Measurements from ENCODE around the gene POLE2. TPM values are rescaled to one million over a fixed set of nuclear protein-coding genes. Genes with fewer than 3 reads are reported as not detected.
"Not testable (repeated sequence)": the region's sequence is repeated elsewhere in the genome, so short reads cannot be mapped to it uniquely, and the experiment has no call there.

The POLE2 gene
- total and polyA plus RNA-seq, 7 donors = 0.46 to 2.3 (median 0.72) TPM; not detected in 1

DNA sequence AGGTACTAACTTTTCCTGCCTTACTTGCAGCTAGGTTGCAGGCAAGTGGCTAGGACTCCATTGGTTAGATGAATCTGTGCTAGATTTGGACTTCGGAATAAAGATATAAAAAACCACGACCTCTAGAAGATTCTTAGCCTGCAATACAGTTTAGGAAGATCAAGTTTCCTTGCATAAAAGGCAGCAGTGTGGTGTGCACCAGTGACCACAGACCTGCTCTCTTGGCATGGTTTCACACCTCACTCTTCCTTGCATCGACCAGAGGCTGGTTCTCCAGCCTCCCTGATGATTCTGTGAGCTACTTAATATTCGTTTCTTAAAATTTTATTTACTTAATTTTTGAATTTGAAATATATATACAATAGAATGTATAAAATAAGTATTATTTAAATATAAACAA is 14.7 kb upstream of the POLE2 start:
- DNase-seq (no peak), ATAC-seq (no peak)
- Histone ChIP-seq H3K9me3 (no peaks in the 10 kb centered on the region), H3K4me1 (no peaks in the 10 kb centered on the region), H3K4me3 (no peak overlapping the region), H3K27ac (no peak overlapping the region), H3K27me3 (ENCODE audit: insufficient read depth in 3 of 3, low read length in 2 of 3) (no peaks in the 10 kb centered on the region), H3K36me3 (ENCODE audit: insufficient read depth in 1 of 2, low read depth in 1 of 2) (peaks cover 0 to 24% of the 10 kb centered on the region in 2 donors)
- 63 to 72% (median 65%) methylated on average over 4 of the region's 4 CpGs for WGBS, 3 donors
- TF ChIP-seq, protein P1, sequence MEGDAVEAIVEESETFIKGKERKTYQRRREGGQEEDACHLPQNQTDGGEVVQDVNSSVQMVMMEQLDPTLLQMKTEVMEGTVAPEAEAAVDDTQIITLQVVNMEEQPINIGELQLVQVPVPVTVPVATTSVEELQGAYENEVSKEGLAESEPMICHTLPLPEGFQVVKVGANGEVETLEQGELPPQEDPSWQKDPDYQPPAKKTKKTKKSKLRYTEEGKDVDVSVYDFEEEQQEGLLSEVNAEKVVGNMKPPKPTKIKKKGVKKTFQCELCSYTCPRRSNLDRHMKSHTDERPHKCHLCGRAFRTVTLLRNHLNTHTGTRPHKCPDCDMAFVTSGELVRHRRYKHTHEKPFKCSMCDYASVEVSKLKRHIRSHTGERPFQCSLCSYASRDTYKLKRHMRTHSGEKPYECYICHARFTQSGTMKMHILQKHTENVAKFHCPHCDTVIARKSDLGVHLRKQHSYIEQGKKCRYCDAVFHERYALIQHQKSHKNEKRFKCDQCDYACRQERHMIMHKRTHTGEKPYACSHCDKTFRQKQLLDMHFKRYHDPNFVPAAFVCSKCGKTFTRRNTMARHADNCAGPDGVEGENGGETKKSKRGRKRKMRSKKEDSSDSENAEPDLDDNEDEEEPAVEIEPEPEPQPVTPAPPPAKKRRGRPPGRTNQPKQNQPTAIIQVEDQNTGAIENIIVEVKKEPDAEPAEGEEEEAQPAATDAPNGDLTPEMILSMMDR (IDR thresholded peaks at IDR 0.05) = no peak
- intact Hi-C loops (cut with DNase I) = no loop called here

DNA sequence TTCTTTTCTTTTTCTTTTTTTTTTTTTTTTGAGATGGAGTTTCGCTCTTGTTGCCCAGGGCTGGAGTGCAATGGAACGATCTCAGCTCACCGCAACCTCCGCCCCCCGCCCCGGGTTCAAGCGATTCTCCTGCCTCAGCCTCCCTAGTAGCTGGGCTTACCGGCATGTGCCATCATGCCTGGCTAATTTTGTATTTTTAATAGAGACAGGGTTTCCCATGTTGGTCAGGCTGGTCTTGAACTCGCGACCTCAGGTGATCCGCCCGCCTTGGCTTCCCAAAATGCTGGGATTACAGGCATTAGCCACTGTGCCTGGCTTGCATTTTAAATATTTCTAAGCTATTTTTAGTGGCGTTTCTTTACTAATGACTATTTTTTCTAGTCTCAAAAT is 5.7 kb upstream of the POLE2 start:
- 8 to 10% (median 9%) methylated on average over 12 to 13 of the region's 13 CpGs for WGBS, 3 donors
- DNase-seq; H3K4me1 ChIP-seq; H3K36me3 ChIP-seq (ENCODE audit: insufficient read depth in 1 of 2, low read depth in 1 of 2); H3K27me3 ChIP-seq (ENCODE audit: insufficient read depth in 3 of 3, low read length in 2 of 3); ATAC-seq; H3K9me3 ChIP-seq: not testable (repeated sequence)
- Histone ChIP-seq H3K27ac (peak overlapping the region; percentile 93), H3K4me3 (peak overlapping the region; percentile 75)
- intact Hi-C loops (cut with DNase I) = loop anchor here (2.0 to 10.0 kb wide), 3 partner anchors 59 to 69 kb away; partner anchors contain the start of gene DNAAF2 (in 2 of the 2)

DNA sequence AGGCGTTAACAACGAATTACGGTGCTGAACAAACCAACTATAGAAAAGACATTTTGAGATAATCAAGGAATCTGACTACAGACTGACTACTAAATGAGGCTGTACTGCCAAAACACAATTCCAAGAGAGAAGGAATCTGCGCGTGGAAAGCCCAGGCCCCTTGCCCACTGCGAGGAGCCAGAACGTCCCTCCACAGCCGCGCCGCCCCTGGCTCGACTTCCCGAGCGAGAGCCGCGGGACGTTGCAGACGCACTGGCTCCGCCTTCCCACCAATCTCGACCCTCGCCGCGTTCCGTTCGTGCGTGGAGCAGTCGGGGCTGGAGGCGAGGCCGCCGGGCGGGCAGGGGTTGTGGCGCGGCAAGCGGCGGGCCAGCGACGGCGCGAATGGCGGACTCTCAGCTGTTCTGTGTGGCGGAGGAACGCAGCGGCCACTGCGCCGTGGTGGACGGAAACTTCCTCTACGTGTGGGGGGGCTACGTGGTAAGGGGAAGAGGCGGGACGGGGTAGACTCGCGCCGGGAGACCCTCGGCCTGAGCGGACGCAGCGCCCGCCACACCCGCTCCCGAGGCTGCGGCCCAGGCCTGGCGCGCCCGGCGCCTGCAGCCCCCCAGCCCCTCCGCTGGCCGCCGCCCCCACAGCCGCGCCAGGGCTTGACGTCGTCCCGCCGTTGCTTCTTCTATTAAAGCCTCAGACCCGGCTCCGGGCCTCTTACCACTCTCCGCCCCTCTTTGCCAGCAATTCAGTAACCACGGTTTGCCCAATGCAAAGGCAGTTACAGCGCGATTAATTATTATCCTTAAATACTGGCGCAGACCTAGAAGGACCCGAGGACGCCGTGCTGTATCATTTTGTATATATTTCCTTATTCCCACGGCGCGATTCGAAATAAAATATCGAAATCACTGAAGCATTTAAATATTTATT is 5.1 kb upstream of the POLE2 start, which contains the start of gene KLHDC1:
Gene KLHDC1 (plus strand): TSS at position 310 of the 924 bp plus-strand sequence. CDS start 75 bp downstream, at position 385.
- 0 to 1% (median 0%) methylated on average over 55 to 88 of the region's 88 CpGs for WGBS, 3 donors
- H3K4me3 ChIP-seq = peak within 1 kb of the TSS; percentile 75
- H3K36me3 ChIP-seq (ENCODE audit: insufficient read depth in 1 of 2, low read depth in 1 of 2) = peaks cover 0 to 4% of the 10 kb centered on the region in 2 donors
- H3K27ac ChIP-seq = peak within 1 kb of the TSS; percentile 93
- TF ChIP-seq, protein P1 (IDR thresholded peaks at IDR 0.05) = no peak
- no peaks in the 10 kb centered on the region for H3K9me3 ChIP-seq
- peak; percentile 85 to 94 (median 91) for ATAC-seq
- peaks cover 5% of the 10 kb centered on the region for H3K4me1 ChIP-seq
- H3K27me3 ChIP-seq (ENCODE audit: insufficient read depth in 3 of 3, low read length in 2 of 3) = no peaks in the 10 kb centered on the region
- intact Hi-C loops (cut with DNase I) = loop anchor here (2.0 to 10.0 kb wide), 3 partner anchors 58 to 69 kb away; partner anchors contain the start of gene DNAAF2 (in 2 of the 2)
- DNase-seq = peak; percentile 89 to 94

DNA sequence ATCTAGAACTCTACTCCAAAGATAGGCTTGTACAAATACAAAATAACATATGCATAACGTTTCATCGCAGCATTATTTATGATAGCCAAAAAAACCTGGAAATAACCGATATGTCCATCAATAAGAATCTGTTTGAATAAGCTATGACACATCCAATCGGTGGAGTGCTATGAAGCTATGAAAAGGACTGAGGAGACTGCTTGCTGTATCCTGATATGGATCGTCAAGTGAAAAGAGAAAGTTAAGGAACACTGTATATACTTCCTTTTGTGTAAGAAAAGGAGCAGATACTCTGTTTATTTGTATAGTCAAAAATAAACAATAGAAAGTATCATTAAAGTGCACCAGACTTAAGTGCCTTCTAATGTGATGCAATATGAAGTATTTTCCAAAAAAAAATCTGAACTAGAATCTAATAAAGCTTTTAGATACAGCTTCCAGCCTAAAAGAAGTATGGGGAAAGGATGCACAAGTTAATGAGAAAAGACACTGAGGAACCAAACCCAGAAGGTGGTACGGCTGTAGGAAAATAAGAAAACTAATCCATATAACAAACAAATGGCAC is 4.3 kb upstream of the POLE2 start:
- DNase-seq (no peak), ATAC-seq (no peak)
- no peaks in the 10 kb centered on the region for H3K27me3 ChIP-seq (ENCODE audit: insufficient read depth in 3 of 3, low read length in 2 of 3)
- H3K9me3 ChIP-seq = no peaks in the 10 kb centered on the region
- peaks cover 0 to 4% of the 10 kb centered on the region in 2 donors for H3K36me3 ChIP-seq (ENCODE audit: insufficient read depth in 1 of 2, low read depth in 1 of 2)
- TF ChIP-seq, protein P1 (IDR thresholded peaks at IDR 0.05) = no peak
- H3K4me1 ChIP-seq = peaks cover 5% of the 10 kb centered on the region
- WGBS, 3 donors = 57 to 59% (median 59%) methylated on average over 6 of the region's 6 CpGs
- peak overlapping the region; percentile 75 for H3K4me3 ChIP-seq
- peak overlapping the region; percentile 93 for H3K27ac ChIP-seq
- intact Hi-C loops (cut with DNase I) = loop anchor here (2.0 to 10.0 kb wide), 3 partner anchors 57 to 70 kb away; partner anchors contain the start of gene DNAAF2 (in 2 of the 2)

DNA sequence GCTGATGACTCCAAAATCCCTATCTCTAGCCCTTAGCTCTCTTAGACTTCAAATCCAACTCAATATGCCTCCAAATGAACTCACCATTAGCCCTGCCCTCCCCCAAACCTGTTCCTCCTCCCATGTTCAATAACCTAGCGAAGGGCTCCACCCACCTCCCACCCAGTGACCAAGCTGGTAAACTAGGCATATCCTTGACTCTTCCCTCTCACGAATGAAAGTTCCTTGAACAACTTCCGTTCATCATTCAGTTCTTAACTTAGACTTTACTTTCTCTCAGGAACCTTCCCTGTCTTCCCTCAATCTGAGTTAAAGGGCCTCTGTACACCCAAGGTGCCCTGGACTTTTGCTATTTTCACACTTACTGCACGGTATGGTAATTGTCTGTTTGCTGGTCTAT is 3.0 kb upstream of the POLE2 start:
- no peak overlapping the region for H3K4me3 ChIP-seq
- 63 to 73% (median 69%) methylated on average over 4 of the region's 4 CpGs for WGBS, 3 donors
- DNase-seq (no peak), ATAC-seq (no peak)
- TF ChIP-seq, protein P1 (IDR thresholded peaks at IDR 0.05) = no peak
- H3K27ac ChIP-seq = no peak overlapping the region
- H3K4me1 ChIP-seq = peaks cover 5% of the 10 kb centered on the region
- intact Hi-C loops (cut with DNase I) = loop anchor here (5.0 to 10.0 kb wide), 2 partner anchors 56 to 71 kb away; partner anchors contain the start of gene DNAAF2 (in 1 of the 2)
- no peaks in the 10 kb centered on the region for H3K9me3 ChIP-seq
- H3K36me3 ChIP-seq (ENCODE audit: insufficient read depth in 1 of 2, low read depth in 1 of 2) = no peaks in the 10 kb centered on the region
- no peaks in the 10 kb centered on the region for H3K27me3 ChIP-seq (ENCODE audit: insufficient read depth in 3 of 3, low read length in 2 of 3)

Data from psoas muscle (tissue), 8 donors.